ENCODE data around the gene GMIP. TPM values are rescaled to one million over a fixed set of nuclear protein-coding genes. Genes with fewer than 3 reads are reported as not detected.

GMIP gene
- total RNA-seq, 1 donor, result 3.2 TPM

- no peak for TF ChIP-seq CTCF (IDR thresholded peaks at IDR 0.05; ENCODE audit: insufficient read depth, low read length)
- no peak for DNase-seq (ENCODE audit: low read depth)
- no peak overlapping the region for H3K4me3 ChIP-seq (ENCODE audit: low read depth, low read length)
These were observed 13.9 kb upstream of the GMIP start for GRCh38 chr19:19657397-19657783.

- no peak overlapping the region for H3K4me3 ChIP-seq (ENCODE audit: low read depth, low read length)
- no peak for DNase-seq (ENCODE audit: low read depth)
- no peak for TF ChIP-seq CTCF (IDR thresholded peaks at IDR 0.05; ENCODE audit: insufficient read depth, low read length)
These were observed 13.3 kb upstream of the GMIP start for GRCh38 chr19:19656451-19657396.

- H3K4me3 ChIP-seq (ENCODE audit: low read depth, low read length), result no peak overlapping the region
- DNase-seq (ENCODE audit: low read depth), result no peak
- no peak for TF ChIP-seq CTCF (IDR thresholded peaks at IDR 0.05; ENCODE audit: insufficient read depth, low read length)
These were observed 12.3 kb upstream of the GMIP start for GRCh38 chr19:19655641-19656343.

- DNase-seq (ENCODE audit: low read depth), result no peak
- TF ChIP-seq CTCF (IDR thresholded peaks at IDR 0.05; ENCODE audit: insufficient read depth, low read length), result no peak
- H3K4me3 ChIP-seq (ENCODE audit: low read depth, low read length), result no peak overlapping the region
These were observed 11.7 kb upstream of the GMIP start for GRCh38 chr19:19655051-19655594.

GRCh38 chr19:19654441-19654840 lies 11.0 kb upstream of the GMIP start:
- no peak overlapping the region for H3K4me3 ChIP-seq (ENCODE audit: low read depth, low read length)
- no peak for DNase-seq (ENCODE audit: low read depth)
- no peak for TF ChIP-seq CTCF (IDR thresholded peaks at IDR 0.05; ENCODE audit: insufficient read depth, low read length)

GRCh38 chr19:19653597-19654147 lies 10.2 kb upstream of the GMIP start:
- H3K4me3 ChIP-seq (ENCODE audit: low read depth, low read length), result no peak overlapping the region
- no peak for DNase-seq (ENCODE audit: low read depth)
- no peak for TF ChIP-seq CTCF (IDR thresholded peaks at IDR 0.05; ENCODE audit: insufficient read depth, low read length)
